HG03064 (cell line): Measurements from ENCODE around the gene NOP10.
A peak's percentile ranks its signal among the peaks of the same experiment; 100 is the strongest.
"Not testable (repeated sequence)": the region's sequence is repeated elsewhere in the genome, so short reads cannot be mapped to it uniquely, and the experiment has no call there.

Experiments used
- ATAC-seq: cut with Tn5 transposase; IDR thresholded peaks from one replicate; pipeline ENCODE4 v1.9.1; 2021; ENCODE audit warnings: low read depth; ENCODE audit not compliant: unreplicated experiment

The NOP10 gene

GRCh38 chr15:34342737-34343575, at the start of gene NOP10, which contains the start of gene NUTM1:
TSS of gene NOP10 (minus strand) at chr15:34343136. CDS start at chr15:34343073, 63 bp downstream.
TSS of gene NUTM1 (plus strand) at chr15:34343315. CDS start at chr15:34343697, 382 bp downstream.
- peak; percentile 77 for ATAC-seq

- not testable (repeated sequence) for ATAC-seq
Measured at GRCh38 chr15:34389594-34390086, 46.7 kb upstream of the NOP10 start.

- ATAC-seq, result not testable (repeated sequence)
Measured at GRCh38 chr15:34381829-34382521, 39.0 kb upstream of the NOP10 start.

GRCh38 chr15:34380491-34380890, 37.6 kb upstream of the NOP10 start:
- not testable (repeated sequence) for ATAC-seq

GRCh38 chr15:34376856-34377255, 33.9 kb upstream of the NOP10 start:
- ATAC-seq, result no peak

GRCh38 chr15:34375541-34375940, 32.6 kb upstream of the NOP10 start:
- not testable (repeated sequence) for ATAC-seq

GRCh38 chr15:34374816-34375215, 31.9 kb upstream of the NOP10 start:
- no peak for ATAC-seq

- ATAC-seq, result no peak
Measured at GRCh38 chr15:34373951-34374350, 31.0 kb upstream of the NOP10 start.

GRCh38 chr15:34370643-34371042, 27.7 kb upstream of the NOP10 start:
- no peak for ATAC-seq

- ATAC-seq, result no peak
Measured at GRCh38 chr15:34370129-34370528, 27.2 kb upstream of the NOP10 start.

- ATAC-seq, result peak; percentile 75
Measured at GRCh38 chr15:34367101-34368081, 24.5 kb upstream of the NOP10 start, which contains the start of gene LPCAT4. TSS of gene LPCAT4 (minus strand) at chr15:34367196. CDS start at chr15:34367100, 96 bp downstream.

- no peak for ATAC-seq
Measured at GRCh38 chr15:34366271-34367065, 23.5 kb upstream of the NOP10 start.

- ATAC-seq, result no peak
Measured at GRCh38 chr15:34365836-34366235, 22.9 kb upstream of the NOP10 start.

- no peak for ATAC-seq
Measured at GRCh38 chr15:34365091-34365825, 22.3 kb upstream of the NOP10 start.

GRCh38 chr15:34364041-34364440, 21.1 kb upstream of the NOP10 start:
- ATAC-seq, result no peak

GRCh38 chr15:34362047-34362773, 19.3 kb upstream of the NOP10 start:
- no peak for ATAC-seq

- ATAC-seq, result no peak
Measured at GRCh38 chr15:34361278-34361677, 18.3 kb upstream of the NOP10 start.

GRCh38 chr15:34360298-34360697, 17.4 kb upstream of the NOP10 start:
- no peak for ATAC-seq
